ENCODE measurements around the gene IPO13.

- no peak for TF ChIP-seq CTCF (IDR thresholded peaks at IDR 0.05; ENCODE audit: low read depth, low read length)
- TF ChIP-seq EZH2phosphoT487 (IDR thresholded peaks at IDR 0.05; ENCODE audit: low read depth), result no peak
These were observed 31.9 kb upstream of the IPO13 start for GRCh38 chr1:43914576-43915525.

Data from OCI-LY3 (cell line).